Pancreas (tissue), 10 donors: ENCODE data around the gene LAMA5. TPM values are rescaled to one million over a fixed set of nuclear protein-coding genes. Genes with fewer than 3 reads are reported as not detected.
A peak's percentile ranks its signal among the peaks of the same experiment; 100 is the strongest.

Source experiments
- ATAC-seq, 4 donors: fragments of 200-7000 bp; cut with Tn5 transposase; one replicate each; pipeline versions ENCODE4 v1.8.0 to v1.9.1; 2020; ENCODE audit warnings: mild to moderate bottlenecking in 4 of 4, moderate library complexity in 4 of 4
- DNase-seq, 6 donors: peaks; one replicate each; pipeline ENCODE4 v3.0.0-alpha.2; 2020
- FAIRE-seq: peaks from 2 replicates; lab custom pipeline; 2012; peaks lifted over from hg19 to GRCh38; lab: Jason Lieb, UNC
- H3K27ac ChIP-seq, 4 donors: fragments of 200-600 bp; sonication (generic); 1 replicate in 3 of 4; 2 replicates in 1 of 4; pipeline versions ENCODE4 v1.5.0 to v1.8.0; 2020
- H3K27me3 ChIP-seq, 4 donors: fragments of 200-600 bp; one replicate each; pipeline ENCODE4 v1.8.0; 2021
- H3K36me3 ChIP-seq, 3 donors: fragments of 200-600 bp; sonication (generic) in 1 of 3; one replicate each; pipeline versions ENCODE4 v1.5.0 to v1.8.0; 2020 to 2021
- H3K4me1 ChIP-seq, 3 donors: fragments of 200-600 bp; one replicate each; pipeline ENCODE4 v1.8.0; 2021
- H3K4me3 ChIP-seq, 4 donors: fragments of 200-600 bp; sonication (generic) in 2 of 4; one replicate each; pipeline versions ENCODE4 v1.5.0 to v1.8.0; 2020 to 2021
- H3K9me3 ChIP-seq, 4 donors: fragments of 200-600 bp; one replicate each; pipeline ENCODE4 v1.8.0; 2021
- WGBS, 2 donors: extraction: QIAGEN DNeasy Blood & Tissue Kit; methylation state at CpG; one replicate each; pipeline ENCODE4 v1.1.7; 2013; 5-methylcytosine and 5-hydroxymethylcytosine counted together
- intact Hi-C, 3 donors: fragments of 100-400 bp; cut with DNase I; formaldehyde crosslinking; loops; one replicate each; pipeline versions ENCODE4 v1.11.1 to v1.14.2; 2022
- polyA plus RNA-seq, 2 donors: library from polyadenylated mRNA; stranded (reverse); fragments of 200-250 nt; gene quantifications; one replicate each; pipeline ENCODE4 v1.2.3, GENCODE V29; 2013
- total RNA-seq, 6 donors: library from RNA; stranded (reverse); fragmentation: NEBNext Ultra II Directional in 4 of 6; extraction: Animal tissue kit (Norgen Biotek cat#: 25700) in 4 of 6; gene quantifications; one replicate each; pipeline versions ENCODE4 v1.2.1 to v1.2.4, GENCODE V29; 2021 to 2023
- TF ChIP-seq, protein P1 (sequence below), 4 donors: fragments of 200-600 bp; sonication (generic) in 3 of 4; IDR thresholded peaks; one replicate each; pipeline versions ENCODE4 v1.5.0 to v1.8.0; 2021; ENCODE audit warnings: antibody characterized with exemption in 4 of 4
- donor health status: healthy with polysubstance abuse.
- donor health status: DM: no; HTN: no; CAD: no; lungs with moderate emphysema.
- donor health status: DM: no; HTN: no; CAD: no.
- donor health status: control.
- donor health status: control.
- donor health status: Bipolar disorder and iron deficiency.
- donor health status: DM: yes; HTN: yes; CAD: no.
- donor health status: DM: no; HTN: no; CAD: no.
- donor health status: DM: no; HTN: no; CAD: no.
- donor health status: DM: yes; HTN: yes; CAD: no.

The LAMA5 gene
- total and polyA plus RNA-seq, 8 donors, result 43.6 to 344 (median 62.2) TPM

DNA sequence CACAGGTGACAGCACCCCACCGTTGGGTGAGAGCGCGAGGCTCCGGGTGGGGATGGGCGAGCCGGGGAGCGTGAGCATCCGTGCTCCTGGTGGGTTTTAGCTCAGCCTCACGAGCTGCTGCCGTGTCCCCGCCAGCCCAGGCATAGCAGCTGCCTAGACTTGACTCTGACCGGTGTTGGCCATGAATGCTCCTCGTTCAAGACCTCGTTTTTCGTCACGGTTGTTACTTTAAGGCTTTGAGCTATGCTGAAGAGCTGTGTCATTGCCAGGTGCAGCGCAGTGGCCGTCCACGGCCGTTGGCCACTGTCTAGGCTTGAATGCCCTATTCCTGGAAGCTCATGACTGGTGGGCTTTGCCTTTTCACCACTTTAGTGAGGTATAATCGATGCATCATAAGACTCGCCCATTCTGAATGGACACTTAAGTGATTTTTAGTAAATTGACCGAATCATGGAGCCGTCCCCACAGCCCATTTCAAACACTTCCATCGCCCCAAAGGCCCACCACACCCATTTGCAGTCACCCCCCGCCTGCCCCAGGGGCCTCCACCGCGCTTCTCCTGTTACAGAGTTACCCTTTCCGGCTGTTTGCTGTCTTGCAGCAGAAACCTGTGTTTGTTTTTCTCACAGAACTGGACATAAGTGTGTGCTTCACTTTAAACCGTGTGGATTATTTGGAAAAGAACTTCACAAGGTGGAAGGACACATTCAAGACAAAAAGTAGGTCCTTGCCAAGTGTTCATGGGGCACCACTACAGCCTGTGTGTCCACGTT lies 85.8 kb downstream of the LAMA5 start:
- no peak overlapping the region for H3K4me3 ChIP-seq
- no peak overlapping the region for H3K27ac ChIP-seq
- peaks cover 5 to 64% (median 43%) of the 10 kb centered on the region in 3 donors for H3K36me3 ChIP-seq
- TF ChIP-seq, protein P1, sequence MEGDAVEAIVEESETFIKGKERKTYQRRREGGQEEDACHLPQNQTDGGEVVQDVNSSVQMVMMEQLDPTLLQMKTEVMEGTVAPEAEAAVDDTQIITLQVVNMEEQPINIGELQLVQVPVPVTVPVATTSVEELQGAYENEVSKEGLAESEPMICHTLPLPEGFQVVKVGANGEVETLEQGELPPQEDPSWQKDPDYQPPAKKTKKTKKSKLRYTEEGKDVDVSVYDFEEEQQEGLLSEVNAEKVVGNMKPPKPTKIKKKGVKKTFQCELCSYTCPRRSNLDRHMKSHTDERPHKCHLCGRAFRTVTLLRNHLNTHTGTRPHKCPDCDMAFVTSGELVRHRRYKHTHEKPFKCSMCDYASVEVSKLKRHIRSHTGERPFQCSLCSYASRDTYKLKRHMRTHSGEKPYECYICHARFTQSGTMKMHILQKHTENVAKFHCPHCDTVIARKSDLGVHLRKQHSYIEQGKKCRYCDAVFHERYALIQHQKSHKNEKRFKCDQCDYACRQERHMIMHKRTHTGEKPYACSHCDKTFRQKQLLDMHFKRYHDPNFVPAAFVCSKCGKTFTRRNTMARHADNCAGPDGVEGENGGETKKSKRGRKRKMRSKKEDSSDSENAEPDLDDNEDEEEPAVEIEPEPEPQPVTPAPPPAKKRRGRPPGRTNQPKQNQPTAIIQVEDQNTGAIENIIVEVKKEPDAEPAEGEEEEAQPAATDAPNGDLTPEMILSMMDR (IDR thresholded peaks at IDR 0.05), result no peak
- H3K4me1 ChIP-seq, result no peaks in the 10 kb centered on the region
- no peaks in the 10 kb centered on the region for H3K27me3 ChIP-seq
- WGBS, 2 donors, result 90 to 96% methylated on average over 31 of the region's 31 CpGs
- DNase-seq (peak in 1 of 6 donors; percentile 38), FAIRE-seq (no peak), ATAC-seq (no peak)
- intact Hi-C loops, result no loop called here
- no peaks in the 10 kb centered on the region for H3K9me3 ChIP-seq

DNA sequence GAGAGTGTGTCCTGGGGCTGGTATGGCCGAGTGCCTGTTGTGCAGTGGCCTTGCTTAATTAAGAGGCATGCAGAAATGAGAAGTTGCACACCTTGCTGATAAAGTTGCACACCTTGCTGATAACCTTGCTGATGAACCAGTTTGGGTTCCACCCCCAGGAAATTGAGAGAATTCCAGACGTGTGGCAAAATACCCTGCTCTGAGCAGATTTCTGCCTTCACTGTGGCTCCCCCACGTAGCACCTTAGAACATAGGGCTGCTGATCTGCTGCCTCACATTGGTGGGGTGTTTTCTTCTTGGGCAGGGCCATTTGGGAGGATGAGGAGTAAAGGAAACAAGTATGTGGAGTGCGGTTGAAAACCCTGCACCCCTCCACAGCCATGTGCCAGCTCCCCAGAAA lies 86.8 kb downstream of the LAMA5 start:
- Histone ChIP-seq H3K27me3 (no peaks in the 10 kb centered on the region), H3K4me1 (no peaks in the 10 kb centered on the region), H3K36me3 (peaks cover 5 to 53% (median 43%) of the 10 kb centered on the region in 3 donors), H3K27ac (no peak overlapping the region), H3K9me3 (no peaks in the 10 kb centered on the region), H3K4me3 (no peak overlapping the region)
- DNase-seq, result no peak
- no peak for ATAC-seq
- TF ChIP-seq, protein P1 (IDR thresholded peaks at IDR 0.05), result no peak
- intact Hi-C loops, result no loop called here
- 64 to 72% methylated on average over 4 of the region's 4 CpGs for WGBS, 2 donors
- no peak for FAIRE-seq

DNA sequence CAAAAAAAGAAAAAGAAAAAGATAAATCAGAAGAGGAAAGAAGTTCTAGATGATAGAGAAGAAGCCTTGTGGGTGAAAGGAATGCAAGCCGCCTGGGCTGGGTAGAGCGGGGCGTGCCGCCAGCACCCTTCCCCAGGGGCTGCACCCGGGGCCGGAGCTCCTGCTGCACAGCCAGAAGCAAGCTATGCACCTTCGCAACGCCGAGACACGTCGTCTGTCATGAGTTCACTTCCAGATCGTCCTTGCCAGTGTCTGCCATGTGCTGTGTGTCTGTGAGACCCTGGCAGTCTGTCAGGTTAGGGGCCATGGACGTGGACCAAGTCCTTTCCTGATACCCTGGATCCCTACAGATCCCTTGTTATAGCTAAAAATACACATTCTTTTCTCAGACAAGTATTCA lies 89.9 kb downstream of the LAMA5 start:
- intact Hi-C loops, result no loop called here

DNA sequence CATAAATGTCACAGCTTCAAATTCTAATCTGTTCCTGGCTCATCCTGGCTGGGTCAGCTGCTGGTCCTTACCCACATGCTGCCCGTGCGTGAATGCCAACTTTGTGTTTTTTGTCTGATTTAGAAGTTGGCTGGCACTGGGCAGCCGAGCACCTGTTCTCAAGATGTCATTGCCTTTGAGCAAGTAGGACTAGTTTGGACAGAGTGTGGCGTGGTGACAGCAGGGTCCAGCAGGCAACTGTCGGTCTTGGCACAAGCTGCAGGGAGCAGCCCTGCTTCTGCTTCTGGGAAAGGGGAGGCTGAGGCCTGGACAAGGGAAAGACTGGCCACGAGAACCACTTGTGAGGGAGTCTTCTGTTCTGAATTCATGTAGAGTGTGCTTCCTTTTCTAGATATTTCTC lies 90.7 kb downstream of the LAMA5 start:
- DNase-seq (peak in 3 of 6 donors; percentile 34 to 49 (median 41)), ATAC-seq (peak in 2 of 4 donors; percentile 24 to 55), FAIRE-seq (no peak)
- TF ChIP-seq, protein P1 (IDR thresholded peaks at IDR 0.05), result no peak
- H3K27ac ChIP-seq, result no peak overlapping the region
- intact Hi-C loops, result no loop called here
- no peak overlapping the region for H3K4me3 ChIP-seq
- 42 to 51% methylated on average over 6 of the region's 6 CpGs for WGBS, 2 donors
- no peaks in the 10 kb centered on the region for H3K9me3 ChIP-seq
- no peaks in the 10 kb centered on the region for H3K4me1 ChIP-seq
- peaks cover 9 to 55% (median 39%) of the 10 kb centered on the region in 3 donors for H3K36me3 ChIP-seq
- no peaks in the 10 kb centered on the region for H3K27me3 ChIP-seq

More for the DNA sequence above, 89.9 kb downstream of the LAMA5 start:
- peaks cover 12 to 56% (median 36%) of the 10 kb centered on the region in 3 donors for H3K36me3 ChIP-seq
- no peak overlapping the region for H3K27ac ChIP-seq
- FAIRE-seq, result no peak
- no peaks in the 10 kb centered on the region for H3K9me3 ChIP-seq
- H3K4me1 ChIP-seq, result no peaks in the 10 kb centered on the region
- no peak overlapping the region for H3K4me3 ChIP-seq
- no peak for ATAC-seq
- DNase-seq, result peak in 1 of 6 donors; percentile 49
- 71 to 75% methylated on average over 13 of the region's 13 CpGs for WGBS, 2 donors
- H3K27me3 ChIP-seq, result no peaks in the 10 kb centered on the region
- TF ChIP-seq, protein P1 (IDR thresholded peaks at IDR 0.05), result no peak

- Histone ChIP-seq H3K27ac (no peak overlapping the region), H3K9me3 (no peaks in the 10 kb centered on the region), H3K27me3 (no peaks in the 10 kb centered on the region), H3K36me3 (peaks cover 7 to 43% (median 30%) of the 10 kb centered on the region in 3 donors), H3K4me3 (no peak overlapping the region), H3K4me1 (no peaks in the 10 kb centered on the region)
- TF ChIP-seq, protein P1 (IDR thresholded peaks at IDR 0.05), result no peak
- 94 to 96% methylated on average over 10 of the region's 10 CpGs for WGBS, 2 donors
- no peak for ATAC-seq
- no peak for FAIRE-seq
- no peak for DNase-seq
- intact Hi-C loops, result no loop called here
Observed at GRCh38 chr20:62275219-62275618, 91.9 kb downstream of the LAMA5 start.
